Dedifferentiated amniotic fluid mesenchymal stem cell (primary cell): ENCODE measurements around the gene PLGRKT.
"Not testable (repeated sequence)": the region's sequence is repeated elsewhere in the genome, so short reads cannot be mapped to it uniquely, and the experiment has no call there.

Experiments used
- DNase-seq: peaks from one replicate; pipeline ENCODE4 v3.0.0-alpha.2; 2016; ENCODE audit errors: extremely low spot score

PLGRKT gene

DNA sequence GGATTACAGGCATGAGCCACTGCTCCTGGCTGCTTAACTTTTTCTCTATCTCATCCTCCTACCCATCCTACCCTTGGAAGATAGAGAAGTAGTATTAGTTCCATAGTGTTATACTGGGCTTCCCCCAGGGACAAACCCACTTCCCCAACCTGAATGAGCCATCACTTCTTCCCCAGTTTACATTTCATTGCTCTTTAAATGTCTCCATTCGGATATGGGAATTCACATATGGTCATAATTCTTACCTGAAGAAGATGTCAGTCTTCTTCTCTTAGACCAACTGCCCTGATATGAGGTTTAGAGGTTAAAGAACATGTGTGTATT, 14.5 kb upstream of the PLGRKT start:
- DNase-seq = no peak

GRCh38 chr9:5450359-5451091, 12.8 kb upstream of the PLGRKT start, which contains the start of gene CD274:
Gene CD274, plus strand, starts transcription at chr9:5450542. Its CDS starts 5,572 bp downstream, at chr9:5456114.
- DNase-seq = peak; percentile 76

GRCh38 chr9:5449521-5450358, 12.0 kb upstream of the PLGRKT start:
- no peak for DNase-seq

GRCh38 chr9:5448461-5449435, 11.0 kb upstream of the PLGRKT start:
- DNase-seq = no peak

DNA sequence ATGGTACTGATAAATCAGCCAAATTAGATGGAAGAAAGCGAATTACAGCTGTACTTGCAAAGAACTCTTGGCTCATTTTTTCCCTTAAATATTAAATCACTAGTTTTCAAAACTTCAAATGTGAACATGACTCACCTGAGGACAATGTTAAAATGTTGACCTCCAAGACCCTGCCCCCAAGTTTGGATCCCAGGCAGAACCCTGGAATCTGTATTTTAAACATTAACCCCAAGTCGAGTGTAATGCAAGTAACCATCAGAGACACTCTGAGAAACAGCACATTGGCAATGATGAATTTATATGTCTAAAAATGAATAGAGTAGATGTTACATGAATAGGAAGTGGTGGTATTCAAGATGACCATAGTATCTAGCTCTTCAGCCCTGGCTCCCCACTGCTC, 10.3 kb upstream of the PLGRKT start:
- DNase-seq = no peak

- no peak for DNase-seq
These were observed 9.6 kb upstream of the PLGRKT start for GRCh38 chr9:5447337-5447736.

DNA sequence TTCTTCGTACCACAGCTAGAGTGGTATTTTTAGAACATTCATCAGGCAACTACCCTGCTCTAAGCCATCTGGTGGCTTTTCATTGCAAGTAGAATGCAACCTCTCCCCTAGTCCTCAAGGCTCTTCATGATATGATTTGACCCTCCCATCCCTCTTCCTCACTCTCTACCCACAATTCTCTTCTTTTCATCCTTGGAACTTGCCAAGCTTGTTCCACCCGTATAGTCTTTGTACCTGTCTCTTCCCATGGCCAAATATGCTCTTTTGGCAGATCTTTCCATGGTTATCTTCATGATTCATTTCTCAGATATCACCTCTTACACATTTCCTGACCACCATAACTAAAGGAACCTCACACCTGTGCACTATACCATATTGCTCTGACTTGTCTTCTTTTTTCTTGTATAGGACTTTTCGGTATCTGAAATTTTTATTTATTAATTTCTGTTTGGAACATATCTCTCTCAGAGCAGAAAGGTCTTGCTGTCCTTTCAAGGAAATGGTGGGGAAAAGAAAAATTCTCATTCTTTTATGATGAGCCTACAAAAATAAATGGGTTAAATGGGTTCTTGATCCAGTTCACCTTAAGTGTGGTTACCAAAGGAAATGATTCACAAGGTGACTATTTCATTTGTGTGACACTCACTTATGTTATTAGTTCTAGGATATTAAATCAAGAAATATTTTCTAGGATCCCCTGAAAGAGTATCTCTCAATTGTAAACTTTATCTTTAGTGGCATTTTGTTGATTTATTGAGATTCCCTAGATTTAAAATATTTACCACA, 8.9 kb upstream of the PLGRKT start:
- DNase-seq = no peak

GRCh38 chr9:5445886-5446285, 8.2 kb upstream of the PLGRKT start:
- DNase-seq = no peak

DNA sequence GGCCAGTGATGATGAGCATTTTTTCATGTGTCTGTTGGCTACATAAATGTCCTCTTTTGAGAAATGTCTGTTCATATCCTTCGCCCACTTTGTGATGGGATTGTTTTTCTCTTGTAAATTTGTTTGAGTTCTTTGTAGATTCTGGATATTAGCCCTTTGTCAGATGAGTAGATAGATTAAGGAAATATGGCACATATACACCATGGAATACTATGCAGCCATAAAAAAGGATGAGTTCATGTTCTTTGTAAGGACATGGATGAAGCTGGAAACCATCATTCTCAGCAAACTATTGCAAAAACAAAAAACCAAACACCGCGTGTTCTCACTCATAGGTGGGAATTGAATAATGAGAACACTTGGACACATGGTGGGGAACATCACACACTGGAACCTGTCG, 7.4 kb upstream of the PLGRKT start:
- not testable (repeated sequence) for DNase-seq

- no peak for DNase-seq
These were observed 6.1 kb upstream of the PLGRKT start for GRCh38 chr9:5443850-5444249.

DNA sequence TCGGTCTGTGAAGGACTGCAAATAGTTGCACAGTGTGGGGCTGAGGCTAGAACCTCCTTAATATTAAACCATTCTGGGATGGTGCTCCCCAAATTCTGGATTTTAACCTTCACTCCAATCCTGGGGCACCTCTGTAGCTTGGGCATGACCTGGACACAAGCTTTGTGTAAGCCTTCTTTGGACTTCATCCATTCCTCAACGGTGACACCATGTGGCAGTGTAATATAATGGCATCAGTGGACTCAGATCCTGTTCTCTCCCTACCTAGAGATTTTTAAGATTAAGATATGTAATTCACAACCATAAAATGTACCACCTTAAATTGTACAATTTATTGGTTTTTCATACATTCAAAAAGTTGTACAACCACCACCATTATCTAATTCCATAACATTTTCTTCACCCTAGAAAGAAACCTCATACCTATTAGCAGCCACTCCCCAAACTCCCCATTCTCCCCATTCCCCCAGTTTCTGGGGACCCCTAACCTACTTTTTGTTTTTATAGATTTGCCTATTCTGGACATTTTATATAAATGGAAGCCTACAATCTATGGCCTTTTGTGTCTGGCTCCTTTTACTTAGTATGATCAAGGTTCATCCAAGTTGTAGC, 4.8 kb upstream of the PLGRKT start:
- peak; percentile 51 for DNase-seq

GRCh38 chr9:5441043-5441442, 3.3 kb upstream of the PLGRKT start:
- no peak for DNase-seq

- no peak for DNase-seq
These were observed 2.7 kb upstream of the PLGRKT start for GRCh38 chr9:5440426-5440825.

GRCh38 chr9:5438301-5439162, 807 bp upstream of the PLGRKT start:
- DNase-seq = peak; percentile 41

GRCh38 chr9:5436441-5436840, 1.3 kb downstream of the PLGRKT start:
- DNase-seq = no peak

GRCh38 chr9:5435912-5436311, 1.8 kb downstream of the PLGRKT start:
- no peak for DNase-seq

DNA sequence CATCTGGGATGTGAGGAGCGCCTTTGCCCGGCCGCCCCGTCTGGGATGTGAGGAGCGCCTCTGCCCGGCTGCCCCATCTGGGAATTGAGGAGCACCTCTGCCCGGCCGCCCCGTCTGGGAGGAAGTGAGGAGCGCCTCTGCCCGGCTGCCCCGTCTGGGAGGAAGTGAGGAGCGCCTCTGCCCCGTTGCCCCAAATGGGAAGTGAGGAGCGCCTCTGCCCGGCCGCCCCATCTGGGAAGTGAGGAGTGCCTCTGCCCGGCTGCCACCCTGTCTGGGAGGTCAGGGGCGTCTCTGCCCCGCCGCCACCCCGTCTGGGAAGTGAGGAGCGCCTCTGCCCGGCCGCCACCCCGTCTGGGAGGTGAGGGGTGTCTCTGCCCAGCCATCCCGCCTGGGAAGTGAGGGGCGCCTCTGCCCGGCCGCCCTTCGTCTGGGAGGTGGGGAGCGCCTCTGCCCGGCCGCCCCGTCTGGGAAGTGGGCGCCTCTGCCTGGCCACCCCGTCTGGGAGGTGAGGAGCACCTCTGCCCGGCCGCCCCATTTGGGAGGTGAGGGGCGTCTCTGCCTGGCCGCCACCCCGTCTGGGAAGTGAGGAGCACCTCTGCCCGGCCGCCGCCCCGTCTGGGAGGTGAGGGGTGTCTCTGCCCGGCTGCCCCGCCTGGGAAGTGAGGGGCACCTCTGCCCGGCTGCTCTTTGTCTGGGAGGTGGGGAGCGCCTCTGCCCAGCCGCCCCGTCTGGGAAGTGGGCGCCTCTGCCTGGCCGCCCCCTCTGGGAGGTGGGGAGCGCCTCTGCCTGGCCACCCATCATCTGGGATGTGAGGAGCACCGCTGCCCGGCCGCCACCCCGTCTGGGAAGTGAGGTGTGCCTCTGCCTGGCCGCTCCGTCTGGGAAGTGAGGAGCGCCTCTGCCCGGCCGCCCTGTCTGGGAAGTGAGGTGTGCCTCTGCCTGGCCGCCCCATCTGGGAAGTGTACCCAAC, 3.6 kb downstream of the PLGRKT start:
- not testable (repeated sequence) for DNase-seq

- DNase-seq = not testable (repeated sequence)
These were observed 4.4 kb downstream of the PLGRKT start for GRCh38 chr9:5433328-5433727.

- DNase-seq = not testable (repeated sequence)
These were observed 4.8 kb downstream of the PLGRKT start for GRCh38 chr9:5432890-5433289.
